ENCODE data around the gene C16orf92.

C16orf92 gene

GRCh38 chr16:30067584-30067916 lies 44.6 kb downstream of the C16orf92 start:
- Histone ChIP-seq H4K91ac (ENCODE audit: low read depth, low read length, poor library complexity) (no peak overlapping the region), H3K27me3 (ENCODE audit: control insufficient read depth in 3 of 3, insufficient read depth in 3 of 3, low read depth in 1 of 3, low read length in 3 of 3) (no peaks in the 10 kb centered on the region), H3K4me1 (ENCODE audit: control insufficient read depth in 2 of 2, insufficient read depth in 1 of 2, low read depth in 1 of 2, low read length in 2 of 2) (peaks cover 15 to 24% of the 10 kb centered on the region in 2 donors), H2AK5ac (ENCODE audit: low read depth, low read length) (no peak overlapping the region), H2BK5ac (ENCODE audit: low read length) (no peak overlapping the region), H2BK120ac (ENCODE audit: low read depth, low read length) (no peak overlapping the region), H3K4me2 (ENCODE audit: insufficient read depth, low read length, poor library complexity, severe bottlenecking) (no peak overlapping the region), H2BK15ac (ENCODE audit: low read length) (no peak overlapping the region), H3K36me3 (replicated peaks in 1 of 2; ENCODE audit: control insufficient read depth in 2 of 2, insufficient read depth in 2 of 2, low read length in 2 of 2) (peaks cover 40 to 64% of the 10 kb centered on the region in 2 donors), H3K27ac (replicated peaks; ENCODE audit: low read length) (no peak overlapping the region), H4K8ac (ENCODE audit: low read depth, low read length) (no peak overlapping the region), H3K79me1 (ENCODE audit: low read depth, low read length) (peaks cover 17% of the 10 kb centered on the region), H3K14ac (ENCODE audit: low read length) (no peak overlapping the region), H3K4me3 (ENCODE audit: low read length in 2 of 2) (peak overlapping the region in 1 of 2 donors; percentile 14), H3K18ac (ENCODE audit: low read length) (no peak overlapping the region), H2AFZ (ENCODE audit: low read length) (no peak overlapping the region), H3K9me3 (replicated peaks in 1 of 2; ENCODE audit: control insufficient read depth in 2 of 2, insufficient read depth in 1 of 2, low read depth in 1 of 2, low read length in 2 of 2) (no peaks in the 10 kb centered on the region), H3K4ac (ENCODE audit: low read length) (no peak overlapping the region), H3K23ac (ENCODE audit: low read depth, low read length, poor library complexity) (no peak overlapping the region), H3K9ac (ENCODE audit: low read depth, low read length, poor library complexity) (no peak overlapping the region), H2BK12ac (ENCODE audit: low read length) (no peak overlapping the region)
- WGBS, 2 donors (ENCODE audit: extremely low coverage in 2 of 2, insufficient read length in 2 of 2, insufficient replicate concordance in 1 of 2): no CpG with 5 or more reads among the region's 6 CpGs
- DNase-seq (ENCODE audit: low spot score): no peak

DNA sequence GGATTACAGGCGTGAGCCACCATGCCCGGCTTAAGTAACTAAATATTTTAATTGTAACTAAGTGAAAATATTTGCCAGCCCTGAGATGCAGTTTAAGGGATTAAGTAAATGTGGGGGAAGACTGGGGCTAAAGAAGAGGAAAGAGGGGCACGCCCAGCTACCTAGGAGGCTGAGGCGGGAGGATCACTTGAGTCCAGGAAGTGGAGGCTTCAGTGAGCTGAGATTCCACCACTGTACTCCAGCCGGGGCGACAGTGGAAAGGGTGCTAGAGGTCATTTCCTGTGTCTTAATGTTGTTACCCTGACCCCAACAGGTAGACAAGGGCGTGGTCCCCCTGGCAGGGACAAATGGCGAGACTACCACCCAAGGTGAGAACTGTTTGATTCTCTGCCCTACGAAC lies 45.3 kb downstream of the C16orf92 start:
- no peak overlapping the region for H2BK12ac ChIP-seq (ENCODE audit: low read length)
- no peak overlapping the region for H3K9ac ChIP-seq (ENCODE audit: low read depth, low read length, poor library complexity)
- no peak overlapping the region for H2AFZ ChIP-seq (ENCODE audit: low read length)
- no peaks in the 10 kb centered on the region for H3K27me3 ChIP-seq (ENCODE audit: control insufficient read depth in 3 of 3, insufficient read depth in 3 of 3, low read depth in 1 of 3, low read length in 3 of 3)
- no peak overlapping the region for H3K4me2 ChIP-seq (ENCODE audit: insufficient read depth, low read length, poor library complexity, severe bottlenecking)
- no peak overlapping the region for H3K18ac ChIP-seq (ENCODE audit: low read length)
- H2BK5ac ChIP-seq (ENCODE audit: low read length): no peak overlapping the region
- H3K79me1 ChIP-seq (ENCODE audit: low read depth, low read length): peaks cover 17% of the 10 kb centered on the region
- WGBS, 2 donors (ENCODE audit: extremely low coverage in 2 of 2, insufficient read length in 2 of 2, insufficient replicate concordance in 1 of 2): no CpG with 5 or more reads among the region's 9 CpGs
- H3K9me3 ChIP-seq (replicated peaks in 1 of 2; ENCODE audit: control insufficient read depth in 2 of 2, insufficient read depth in 1 of 2, low read depth in 1 of 2, low read length in 2 of 2): no peaks in the 10 kb centered on the region
- no peak overlapping the region for H3K27ac ChIP-seq (replicated peaks; ENCODE audit: low read length)
- H3K14ac ChIP-seq (ENCODE audit: low read length): no peak overlapping the region
- H2BK15ac ChIP-seq (ENCODE audit: low read length): no peak overlapping the region
- H4K8ac ChIP-seq (ENCODE audit: low read depth, low read length): no peak overlapping the region
- no peak overlapping the region for H3K23ac ChIP-seq (ENCODE audit: low read depth, low read length, poor library complexity)
- H3K36me3 ChIP-seq (replicated peaks in 1 of 2; ENCODE audit: control insufficient read depth in 2 of 2, insufficient read depth in 2 of 2, low read length in 2 of 2): peaks cover 40 to 69% of the 10 kb centered on the region in 2 donors
- H3K4me3 ChIP-seq (ENCODE audit: low read length in 2 of 2): no peak overlapping the region
- H4K91ac ChIP-seq (ENCODE audit: low read depth, low read length, poor library complexity): no peak overlapping the region
- H2BK120ac ChIP-seq (ENCODE audit: low read depth, low read length): no peak overlapping the region
- no peak overlapping the region for H2AK5ac ChIP-seq (ENCODE audit: low read depth, low read length)
- H3K4me1 ChIP-seq (ENCODE audit: control insufficient read depth in 2 of 2, insufficient read depth in 1 of 2, low read depth in 1 of 2, low read length in 2 of 2): peaks cover 13 to 23% of the 10 kb centered on the region in 2 donors
- no peak for DNase-seq (ENCODE audit: low spot score)
- H3K4ac ChIP-seq (ENCODE audit: low read length): no peak overlapping the region

DNA sequence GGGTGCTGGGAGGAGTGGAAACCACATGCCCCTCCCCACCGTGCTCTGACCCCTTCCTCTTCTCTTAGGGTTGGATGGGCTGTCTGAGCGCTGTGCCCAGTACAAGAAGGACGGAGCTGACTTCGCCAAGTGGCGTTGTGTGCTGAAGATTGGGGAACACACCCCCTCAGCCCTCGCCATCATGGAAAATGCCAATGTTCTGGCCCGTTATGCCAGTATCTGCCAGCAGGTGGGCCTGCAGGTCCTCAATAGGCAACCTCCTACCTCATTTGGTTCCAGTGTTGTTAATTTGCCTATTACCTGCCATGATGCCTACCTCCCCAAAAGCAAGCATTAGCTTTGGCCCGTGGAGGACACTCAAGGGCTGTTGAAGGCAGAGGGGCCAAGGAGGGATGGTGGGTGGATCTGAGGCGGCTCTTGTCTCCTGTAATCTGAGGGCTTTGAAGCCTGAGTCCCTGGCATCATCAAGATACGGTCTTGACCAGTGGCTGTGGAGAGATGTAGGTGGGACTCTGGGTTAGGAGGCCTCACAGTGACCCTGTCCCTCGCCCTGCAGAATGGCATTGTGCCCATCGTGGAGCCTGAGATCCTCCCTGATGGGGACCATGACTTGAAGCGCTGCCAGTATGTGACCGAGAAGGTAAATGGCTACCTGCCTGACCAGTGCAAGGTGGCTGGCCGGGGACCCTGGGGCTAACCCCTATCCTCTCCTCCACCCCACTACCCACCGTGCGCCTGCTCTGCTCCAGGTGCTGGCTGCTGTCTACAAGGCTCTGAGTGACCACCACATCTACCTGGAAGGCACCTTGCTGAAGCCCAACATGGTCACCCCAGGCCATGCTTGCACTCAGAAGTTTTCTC lies 46.0 kb downstream of the C16orf92 start:
- H3K27ac ChIP-seq (replicated peaks; ENCODE audit: low read length): no peak overlapping the region
- H3K4me3 ChIP-seq (ENCODE audit: low read length in 2 of 2): peak overlapping the region in 1 of 2 donors; percentile 1

DNA sequence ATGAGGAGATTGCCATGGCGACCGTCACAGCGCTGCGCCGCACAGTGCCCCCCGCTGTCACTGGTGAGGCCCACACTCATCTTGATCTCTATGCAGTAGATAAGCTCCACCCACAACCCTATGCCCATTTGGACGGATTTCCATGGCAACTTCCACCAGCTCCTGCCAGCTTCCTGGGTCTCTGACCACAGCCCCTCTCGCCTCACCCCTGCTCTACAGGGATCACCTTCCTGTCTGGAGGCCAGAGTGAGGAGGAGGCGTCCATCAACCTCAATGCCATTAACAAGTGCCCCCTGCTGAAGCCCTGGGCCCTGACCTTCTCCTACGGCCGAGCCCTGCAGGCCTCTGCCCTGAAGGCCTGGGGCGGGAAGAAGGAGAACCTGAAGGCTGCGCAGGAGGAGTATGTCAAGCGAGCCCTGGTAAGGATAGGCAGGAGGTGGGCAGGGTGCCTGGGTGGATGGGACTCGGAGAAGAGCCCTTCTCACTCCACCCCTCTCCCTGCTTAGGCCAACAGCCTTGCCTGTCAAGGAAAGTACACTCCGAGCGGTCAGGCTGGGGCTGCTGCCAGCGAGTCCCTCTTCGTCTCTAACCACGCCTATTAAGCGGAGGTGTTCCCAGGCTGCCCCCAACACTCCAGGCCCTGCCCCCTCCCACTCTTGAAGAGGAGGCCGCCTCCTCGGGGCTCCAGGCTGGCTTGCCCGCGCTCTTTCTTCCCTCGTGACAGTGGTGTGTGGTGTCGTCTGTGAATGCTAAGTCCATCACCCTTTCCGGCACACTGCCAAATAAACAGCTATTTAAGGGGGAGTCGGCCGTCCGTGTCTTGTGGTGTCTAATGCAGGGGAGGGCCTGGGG lies 46.8 kb downstream of the C16orf92 start:
- no peak overlapping the region for H3K4ac ChIP-seq (ENCODE audit: low read length)
- H2BK5ac ChIP-seq (ENCODE audit: low read length): no peak overlapping the region
- H2BK15ac ChIP-seq (ENCODE audit: low read length): no peak overlapping the region
- peaks cover 17% of the 10 kb centered on the region for H3K79me1 ChIP-seq (ENCODE audit: low read depth, low read length)
- no peak overlapping the region for H2BK120ac ChIP-seq (ENCODE audit: low read depth, low read length)
- H3K4me2 ChIP-seq (ENCODE audit: insufficient read depth, low read length, poor library complexity, severe bottlenecking): no peak overlapping the region
- no peak overlapping the region for H3K14ac ChIP-seq (ENCODE audit: low read length)
- no peak overlapping the region for H3K9ac ChIP-seq (ENCODE audit: low read depth, low read length, poor library complexity)
- no peak overlapping the region for H3K4me3 ChIP-seq (ENCODE audit: low read length in 2 of 2)
- H2AFZ ChIP-seq (ENCODE audit: low read length): no peak overlapping the region
- no peaks in the 10 kb centered on the region for H3K9me3 ChIP-seq (replicated peaks in 1 of 2; ENCODE audit: control insufficient read depth in 2 of 2, insufficient read depth in 1 of 2, low read depth in 1 of 2, low read length in 2 of 2)
- H4K8ac ChIP-seq (ENCODE audit: low read depth, low read length): no peak overlapping the region
- DNase-seq (ENCODE audit: low spot score): no peak
- peaks cover 40 to 69% of the 10 kb centered on the region in 2 donors for H3K36me3 ChIP-seq (replicated peaks in 1 of 2; ENCODE audit: control insufficient read depth in 2 of 2, insufficient read depth in 2 of 2, low read length in 2 of 2)
- no peak overlapping the region for H4K91ac ChIP-seq (ENCODE audit: low read depth, low read length, poor library complexity)
- no peak overlapping the region for H2AK5ac ChIP-seq (ENCODE audit: low read depth, low read length)
- no peak overlapping the region for H2BK12ac ChIP-seq (ENCODE audit: low read length)
- peak overlapping the region; percentile 47 for H3K23ac ChIP-seq (ENCODE audit: low read depth, low read length, poor library complexity)
- peaks cover 4 to 14% of the 10 kb centered on the region in 2 donors for H3K4me1 ChIP-seq (ENCODE audit: control insufficient read depth in 2 of 2, insufficient read depth in 1 of 2, low read depth in 1 of 2, low read length in 2 of 2)
- no CpG with 5 or more reads among the region's 31 CpGs for WGBS, 2 donors (ENCODE audit: extremely low coverage in 2 of 2, insufficient read length in 2 of 2, insufficient replicate concordance in 1 of 2)
- no peaks in the 10 kb centered on the region for H3K27me3 ChIP-seq (ENCODE audit: control insufficient read depth in 3 of 3, insufficient read depth in 3 of 3, low read depth in 1 of 3, low read length in 3 of 3)
- H3K27ac ChIP-seq (replicated peaks; ENCODE audit: low read length): no peak overlapping the region
- H3K18ac ChIP-seq (ENCODE audit: low read length): no peak overlapping the region

More for the DNA sequence above, 46.0 kb downstream of the C16orf92 start:
- no peak overlapping the region for H3K4me2 ChIP-seq (ENCODE audit: insufficient read depth, low read length, poor library complexity, severe bottlenecking)
- H3K9me3 ChIP-seq (replicated peaks in 1 of 2; ENCODE audit: control insufficient read depth in 2 of 2, insufficient read depth in 1 of 2, low read depth in 1 of 2, low read length in 2 of 2): no peaks in the 10 kb centered on the region
- H3K4me1 ChIP-seq (ENCODE audit: control insufficient read depth in 2 of 2, insufficient read depth in 1 of 2, low read depth in 1 of 2, low read length in 2 of 2): peaks cover 7 to 16% of the 10 kb centered on the region in 2 donors
- no peak for DNase-seq (ENCODE audit: low spot score)
- no peak overlapping the region for H4K91ac ChIP-seq (ENCODE audit: low read depth, low read length, poor library complexity)
- no peak overlapping the region for H3K18ac ChIP-seq (ENCODE audit: low read length)
- H3K9ac ChIP-seq (ENCODE audit: low read depth, low read length, poor library complexity): no peak overlapping the region
- H4K8ac ChIP-seq (ENCODE audit: low read depth, low read length): no peak overlapping the region
- H3K27me3 ChIP-seq (ENCODE audit: control insufficient read depth in 3 of 3, insufficient read depth in 3 of 3, low read depth in 1 of 3, low read length in 3 of 3): no peaks in the 10 kb centered on the region
- H3K4ac ChIP-seq (ENCODE audit: low read length): no peak overlapping the region
- no peak overlapping the region for H2BK5ac ChIP-seq (ENCODE audit: low read length)
- H2AFZ ChIP-seq (ENCODE audit: low read length): no peak overlapping the region
- no peak overlapping the region for H3K23ac ChIP-seq (ENCODE audit: low read depth, low read length, poor library complexity)
- no peak overlapping the region for H2BK120ac ChIP-seq (ENCODE audit: low read depth, low read length)
- H3K79me1 ChIP-seq (ENCODE audit: low read depth, low read length): peaks cover 17% of the 10 kb centered on the region
- no CpG with 5 or more reads among the region's 17 CpGs for WGBS, 2 donors (ENCODE audit: extremely low coverage in 2 of 2, insufficient read length in 2 of 2, insufficient replicate concordance in 1 of 2)
- H3K14ac ChIP-seq (ENCODE audit: low read length): no peak overlapping the region
- no peak overlapping the region for H2BK12ac ChIP-seq (ENCODE audit: low read length)
- no peak overlapping the region for H2BK15ac ChIP-seq (ENCODE audit: low read length)
- H3K36me3 ChIP-seq (replicated peaks in 1 of 2; ENCODE audit: control insufficient read depth in 2 of 2, insufficient read depth in 2 of 2, low read length in 2 of 2): peaks cover 40 to 69% of the 10 kb centered on the region in 2 donors
- H2AK5ac ChIP-seq (ENCODE audit: low read depth, low read length): no peak overlapping the region

All from neuronal stem cell (in vitro differentiated cells).